Psoas muscle (tissue), 8 donors: ENCODE results near the gene CLEC16A. TPM values are rescaled to one million over a fixed set of nuclear protein-coding genes. Genes with fewer than 3 reads are reported as not detected.

Experiments used
- ATAC-seq, 4 donors: fragments of 200-7000 bp; cut with Tn5 transposase; one replicate each; pipeline ENCODE4 v1.9.1; 2020; ENCODE audit warnings: moderate library complexity in 3 of 4, mild to moderate bottlenecking in 2 of 4
- DNase-seq, 2 donors: peaks; one replicate each; pipeline ENCODE4 v3.0.0-alpha.2; 2020
- H3K27ac ChIP-seq: fragments of 200-600 bp; one replicate; pipeline ENCODE4 v1.8.0; 2022
- H3K27me3 ChIP-seq, 3 donors: fragments of 200-600 bp in 1 of 3; one replicate each; pipeline versions ENCODE4 v1.6.1 to v1.8.0; 2013 to 2022; ENCODE audit warnings: low read length in 2 of 3, mild to moderate bottlenecking in 2 of 3, moderate library complexity in 1 of 3; ENCODE audit not compliant: insufficient read depth in 3 of 3
- H3K36me3 ChIP-seq, 2 donors: fragments of 200-600 bp in 1 of 2; one replicate each; pipeline versions ENCODE4 v1.6.1 to v1.8.0; 2013 to 2022; ENCODE audit warnings: low read depth in 1 of 2, mild to moderate bottlenecking in 1 of 2, moderate library complexity in 1 of 2; ENCODE audit not compliant: insufficient read depth in 1 of 2
- H3K4me1 ChIP-seq: fragments of 200-600 bp; one replicate; pipeline ENCODE4 v1.8.0; 2022
- H3K4me3 ChIP-seq: fragments of 200-600 bp; one replicate; pipeline ENCODE4 v1.8.0; 2022; ENCODE audit warnings: mild to moderate bottlenecking
- H3K9me3 ChIP-seq: fragments of 200-600 bp; one replicate; pipeline ENCODE4 v1.8.0; 2022
- CTCF ChIP-seq: fragments of 200-600 bp; IDR thresholded peaks from one replicate; pipeline ENCODE4 v1.8.0; 2022; ENCODE audit warnings: antibody characterized with exemption
- WGBS, 3 donors: extraction: QIAGEN DNeasy Blood & Tissue Kit; methylation state at CpG; one replicate each; pipeline versions ENCODE4 v1.1.6 to v1.1.7; 2013; 5-methylcytosine and 5-hydroxymethylcytosine counted together
- intact Hi-C, 2 donors: fragments of 100-400 bp; cut with DNase I; formaldehyde crosslinking; loops; one replicate each; pipeline versions ENCODE4 v1.11.0 to v1.14.2; 2022
- polyA plus RNA-seq, 3 donors: library from polyadenylated mRNA; stranded (reverse); fragments of 200-250 nt; gene quantifications; one replicate each; pipeline ENCODE4 v1.2.3, GENCODE V29; 2013
- total RNA-seq, 4 donors: library from RNA; stranded (reverse); fragmentation: NEBNext Ultra II Directional in 2 of 4; extraction: Animal tissue kit (Norgen Biotek cat#: 25700) in 2 of 4; gene quantifications; one replicate each; pipeline versions ENCODE4 v1.2.1 to v1.2.4, GENCODE V29; 2021 to 2023
- donor health status: healthy with polysubstance abuse.
- donor health status: DM: no; HTN: no; CAD: no; lungs with moderate emphysema.
- donor health status: Bipolar disorder and iron deficiency.
- donor health status: healthy.
- donor health status: DM: yes; HTN: yes; CAD: no.
- donor health status: DM: no; HTN: no; CAD: no.
- donor health status: DM: no; HTN: no; CAD: no.
- donor health status: DM: yes; HTN: yes; CAD: no.

The CLEC16A gene
- total and polyA plus RNA-seq, 7 donors: 13.1 to 28.1 (median 21.4) TPM

- ATAC-seq (no peak), DNase-seq (no peak)
- Histone ChIP-seq H3K4me3 (no peak overlapping the region), H3K27me3 (no peaks in the 10 kb centered on the region), H3K27ac (no peak overlapping the region), H3K9me3 (no peaks in the 10 kb centered on the region), H3K36me3 (no peaks in the 10 kb centered on the region), H3K4me1 (peaks cover 4% of the 10 kb centered on the region)
- no peak for TF ChIP-seq CTCF
- 74 to 78% (median 76%) methylated on average over 5 of the region's 5 CpGs for WGBS, 3 donors
- intact Hi-C loops: no loop called here
Observed at GRCh38 chr16:11191665-11192064, 247.3 kb downstream of the CLEC16A start.

GRCh38 chr16:11193494-11193893 is 249.1 kb downstream of the CLEC16A start:
- H3K27me3 ChIP-seq: no peaks in the 10 kb centered on the region
- H3K9me3 ChIP-seq: no peaks in the 10 kb centered on the region
- DNase-seq: no peak
- no peak for TF ChIP-seq CTCF
- no peak for ATAC-seq
- intact Hi-C loops: no loop called here
- peaks cover 4% of the 10 kb centered on the region for H3K4me1 ChIP-seq
- H3K27ac ChIP-seq: no peak overlapping the region
- H3K4me3 ChIP-seq: no peak overlapping the region
- no peaks in the 10 kb centered on the region for H3K36me3 ChIP-seq

- 61 to 75% (median 68%) methylated on average over 5 of the region's 5 CpGs for WGBS, 3 donors
Observed at GRCh38 chr16:11194913-11195312, 250.5 kb downstream of the CLEC16A start.

GRCh38 chr16:11196286-11196828 is 252.0 kb downstream of the CLEC16A start:
- H3K9me3 ChIP-seq: no peaks in the 10 kb centered on the region
- TF ChIP-seq CTCF: no peak
- intact Hi-C loops: no loop called here
- 60 to 88% (median 77%) methylated on average over 3 of the region's 3 CpGs for WGBS, 3 donors
- no peak overlapping the region for H3K27ac ChIP-seq
- no peaks in the 10 kb centered on the region for H3K36me3 ChIP-seq
- no peaks in the 10 kb centered on the region for H3K4me1 ChIP-seq
- DNase-seq (no peak), ATAC-seq (no peak)
- no peak overlapping the region for H3K4me3 ChIP-seq
- H3K27me3 ChIP-seq: no peaks in the 10 kb centered on the region

More at GRCh38 chr16:11194913-11195312, 250.5 kb downstream of the CLEC16A start:
- DNase-seq: no peak
- no peak for TF ChIP-seq CTCF
- H3K4me3 ChIP-seq: no peak overlapping the region
- H3K27ac ChIP-seq: no peak overlapping the region
- no peak for ATAC-seq
- intact Hi-C loops: no loop called here
- no peaks in the 10 kb centered on the region for H3K4me1 ChIP-seq
- H3K36me3 ChIP-seq: no peaks in the 10 kb centered on the region
- H3K27me3 ChIP-seq: no peaks in the 10 kb centered on the region
- H3K9me3 ChIP-seq: no peaks in the 10 kb centered on the region

GRCh38 chr16:11198375-11198774 is 254.0 kb downstream of the CLEC16A start:
- Histone ChIP-seq H3K36me3 (no peaks in the 10 kb centered on the region), H3K4me1 (no peaks in the 10 kb centered on the region), H3K4me3 (no peak overlapping the region), H3K27ac (no peak overlapping the region), H3K27me3 (peaks cover 0 to 1% (median 0%) of the 10 kb centered on the region in 3 donors), H3K9me3 (no peaks in the 10 kb centered on the region)
- ATAC-seq (no peak), DNase-seq (no peak)
- TF ChIP-seq CTCF: no peak
- intact Hi-C loops: no loop called here
- WGBS, 3 donors: 75 to 80% (median 75%) methylated on average over 5 of the region's 5 CpGs
